Activated T-cell treated with anti-CD3 and anti-CD28 coated beads for 24 hours (primary cell): ENCODE measurements around the gene MUCL3.
"Not testable (repeated sequence)": the region's sequence is repeated elsewhere in the genome, so short reads cannot be mapped to it uniquely, and the experiment has no call there.

Experiments used
- DNase-seq: peaks from one replicate; pipeline ENCODE4 v3.0.0-alpha.2; 2020; ENCODE audit warnings: low read depth

Gene MUCL3

DNA sequence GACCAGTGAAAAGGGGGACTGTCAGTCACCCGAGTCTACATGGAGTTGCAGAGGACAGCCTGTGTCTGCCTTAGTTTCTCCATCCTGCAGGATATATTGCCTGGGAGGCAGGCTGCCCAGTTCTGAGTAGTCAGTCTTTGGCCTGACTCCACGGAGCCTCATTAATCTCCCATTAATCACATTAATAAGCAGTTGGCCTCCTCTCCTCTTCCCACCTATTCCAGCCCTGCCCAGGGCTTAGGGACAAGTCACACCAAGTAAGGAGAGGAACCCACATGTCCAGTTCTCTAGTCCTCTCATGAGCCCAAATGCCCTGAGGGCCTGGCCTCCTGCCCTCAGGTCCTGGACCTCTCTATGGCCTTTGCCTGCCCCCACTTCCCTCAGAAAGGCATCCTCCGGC is 1.3 kb upstream of the MUCL3 start:
- no peak for DNase-seq

DNA sequence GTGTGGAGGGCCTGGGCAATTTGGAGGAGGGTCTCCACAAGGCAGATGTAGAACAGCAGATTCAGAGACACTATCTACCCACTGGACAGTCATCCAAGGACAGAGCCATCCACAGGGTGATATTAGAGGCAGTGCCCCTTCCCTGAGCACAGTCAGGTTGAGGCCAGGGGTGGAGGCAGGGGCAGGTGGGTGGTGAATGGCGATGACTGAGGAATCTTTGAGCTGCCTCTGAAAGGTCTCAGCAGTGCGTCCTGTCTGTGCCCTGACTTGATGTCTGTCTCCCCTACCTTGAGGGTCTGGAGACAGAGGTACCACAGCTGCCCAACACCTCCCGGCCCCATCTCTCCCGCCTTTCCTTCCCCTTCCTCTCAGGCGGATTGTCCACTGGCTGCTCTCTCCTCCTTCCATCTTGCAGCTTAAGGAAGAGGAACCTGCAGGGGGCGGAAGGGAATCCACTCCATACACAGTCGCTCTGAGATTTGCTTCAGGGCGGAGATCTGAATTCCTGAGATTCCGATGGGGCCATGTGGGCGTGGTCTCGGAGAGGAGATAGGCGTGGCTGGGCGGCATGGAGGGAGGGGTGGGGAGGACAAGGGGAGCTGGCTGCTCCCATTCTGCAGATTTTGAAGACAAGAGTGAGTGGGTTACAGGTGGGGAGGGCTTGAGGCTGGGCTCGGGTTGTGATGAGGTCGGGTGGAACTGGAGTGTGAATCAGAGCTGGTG is 1.7 kb downstream of the MUCL3 start:
- DNase-seq: no peak

DNA sequence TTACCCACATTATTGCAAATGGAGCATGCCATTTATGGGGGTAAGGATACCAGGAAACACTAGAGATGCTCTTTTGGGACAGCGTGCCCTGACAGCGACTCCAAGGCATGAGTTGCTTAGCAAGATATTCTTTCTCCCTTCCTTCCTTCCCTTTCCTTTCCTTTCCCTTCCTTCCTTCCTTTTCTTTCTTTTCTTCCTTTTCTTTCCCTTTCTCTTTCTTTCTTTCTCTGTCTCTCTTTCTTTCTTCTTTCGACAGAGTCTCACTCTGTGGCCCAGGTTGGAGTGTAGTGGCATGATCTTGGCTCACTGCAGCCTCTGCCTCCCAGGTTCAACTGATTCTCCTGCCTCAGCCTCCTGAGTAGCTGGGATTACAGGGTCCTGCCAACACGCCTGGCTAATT is 3.3 kb downstream of the MUCL3 start:
- DNase-seq: no peak

DNA sequence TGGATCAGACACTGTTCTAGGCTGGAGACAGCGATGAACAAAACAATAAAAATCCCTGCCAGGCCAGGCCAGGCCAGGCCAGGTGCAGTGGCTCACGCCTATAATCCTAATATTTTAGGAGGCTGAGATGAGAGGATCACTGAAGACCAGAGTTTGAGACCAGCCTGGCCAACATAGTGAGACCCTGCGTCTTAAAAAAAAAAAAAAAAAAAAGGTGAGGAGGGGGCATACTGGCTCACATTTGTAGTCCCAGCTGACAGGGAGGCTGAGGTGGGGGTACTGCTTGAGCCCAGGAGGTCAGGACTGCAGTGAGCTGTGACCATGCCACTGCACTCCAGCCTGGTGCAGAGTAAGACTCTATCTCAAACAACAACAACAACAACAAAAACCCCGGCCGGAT is 4.5 kb downstream of the MUCL3 start:
- no peak for DNase-seq

DNA sequence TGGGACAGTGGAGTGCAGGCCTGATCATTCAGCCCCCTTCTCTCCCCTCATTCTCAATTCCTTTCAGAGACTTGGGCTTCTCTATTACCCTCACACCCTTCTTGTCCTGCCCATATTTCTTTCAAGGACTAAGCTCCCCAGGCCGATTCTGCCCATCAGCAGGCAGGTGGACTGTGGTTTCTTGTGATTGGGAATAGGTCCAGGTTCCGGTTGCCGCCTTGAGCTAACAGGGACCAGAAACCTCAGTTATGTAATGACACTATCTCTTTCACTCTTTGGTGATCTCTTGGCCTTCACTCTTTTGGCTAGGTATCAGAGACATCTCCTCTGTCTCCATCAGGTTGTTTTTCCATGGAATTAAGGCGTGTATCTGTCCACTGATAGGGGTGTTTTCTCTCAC is 6.5 kb downstream of the MUCL3 start:
- no peak for DNase-seq

DNA sequence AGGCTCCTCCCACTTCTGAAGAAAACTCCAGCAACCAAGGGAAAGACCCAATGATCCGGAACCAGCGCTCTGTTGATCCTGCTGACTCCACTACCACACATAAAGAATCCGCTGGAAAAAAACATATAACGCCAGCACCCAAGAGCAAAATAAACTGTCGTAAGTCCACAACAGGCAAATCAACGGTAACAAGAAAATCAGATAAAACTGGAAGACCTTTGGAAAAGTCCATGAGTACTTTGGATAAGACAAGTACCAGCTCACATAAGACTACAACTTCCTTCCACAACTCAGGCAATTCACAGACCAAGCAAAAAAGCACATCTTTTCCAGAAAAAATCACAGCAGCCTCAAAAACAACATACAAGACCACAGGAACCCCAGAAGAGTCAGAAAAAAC is 8.0 kb downstream of the MUCL3 start:
- DNase-seq: no peak

DNA sequence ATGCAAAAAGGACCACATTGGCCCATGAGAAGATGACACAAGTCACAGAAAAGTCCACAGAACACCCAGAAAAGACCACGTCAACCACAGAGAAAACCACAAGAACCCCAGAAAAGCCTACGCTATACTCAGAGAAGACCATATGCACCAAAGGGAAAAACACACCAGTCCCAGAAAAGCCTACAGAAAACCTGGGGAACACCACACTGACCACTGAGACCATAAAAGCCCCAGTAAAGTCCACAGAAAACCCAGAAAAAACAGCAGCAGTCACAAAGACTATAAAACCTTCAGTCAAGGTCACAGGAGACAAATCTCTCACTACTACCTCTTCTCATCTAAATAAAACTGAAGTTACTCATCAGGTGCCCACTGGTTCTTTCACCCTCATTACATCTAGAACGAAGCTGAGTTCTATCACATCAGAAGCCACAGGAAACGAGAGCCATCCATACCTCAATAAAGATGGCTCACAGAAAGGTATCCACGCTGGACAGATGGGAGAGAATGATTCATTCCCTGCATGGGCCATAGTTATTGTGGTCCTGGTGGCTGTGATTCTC is 11.2 kb downstream of the MUCL3 start:
- no peak for DNase-seq

DNA sequence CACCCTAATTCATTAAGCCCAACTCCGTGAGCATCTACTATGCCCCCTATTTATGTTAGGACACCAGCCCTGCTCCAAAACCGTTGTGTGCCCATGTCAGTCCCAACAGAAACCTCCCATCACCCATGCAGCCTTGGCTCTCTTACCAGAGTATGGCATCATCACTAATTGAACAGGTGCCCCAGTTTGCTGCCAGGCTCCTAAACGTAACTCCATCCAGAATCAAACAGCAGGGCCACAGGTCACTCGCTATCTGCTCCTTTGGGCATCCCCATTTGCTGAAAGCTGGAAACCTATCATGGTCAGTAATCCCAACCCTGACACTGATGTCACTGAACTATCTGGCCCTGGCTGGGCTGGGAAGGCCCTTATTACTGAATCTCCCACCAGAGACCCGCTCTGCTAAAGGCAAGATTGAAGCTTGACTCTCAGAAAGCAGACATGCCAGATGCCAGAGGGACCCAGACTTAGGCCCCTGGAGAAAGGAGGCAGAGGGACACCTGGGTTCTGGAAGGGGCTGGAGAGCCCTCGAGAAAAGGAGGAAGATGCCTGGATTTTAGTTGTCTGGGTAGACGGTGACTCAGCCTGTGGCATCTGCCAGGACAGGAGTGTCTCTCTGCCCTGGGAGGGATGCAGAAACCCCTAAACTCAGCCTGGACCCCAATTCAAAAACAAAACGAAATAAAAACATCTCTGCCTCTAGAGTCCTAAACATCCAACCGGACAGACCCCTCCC is 14.0 kb downstream of the MUCL3 start:
- no peak for DNase-seq

DNA sequence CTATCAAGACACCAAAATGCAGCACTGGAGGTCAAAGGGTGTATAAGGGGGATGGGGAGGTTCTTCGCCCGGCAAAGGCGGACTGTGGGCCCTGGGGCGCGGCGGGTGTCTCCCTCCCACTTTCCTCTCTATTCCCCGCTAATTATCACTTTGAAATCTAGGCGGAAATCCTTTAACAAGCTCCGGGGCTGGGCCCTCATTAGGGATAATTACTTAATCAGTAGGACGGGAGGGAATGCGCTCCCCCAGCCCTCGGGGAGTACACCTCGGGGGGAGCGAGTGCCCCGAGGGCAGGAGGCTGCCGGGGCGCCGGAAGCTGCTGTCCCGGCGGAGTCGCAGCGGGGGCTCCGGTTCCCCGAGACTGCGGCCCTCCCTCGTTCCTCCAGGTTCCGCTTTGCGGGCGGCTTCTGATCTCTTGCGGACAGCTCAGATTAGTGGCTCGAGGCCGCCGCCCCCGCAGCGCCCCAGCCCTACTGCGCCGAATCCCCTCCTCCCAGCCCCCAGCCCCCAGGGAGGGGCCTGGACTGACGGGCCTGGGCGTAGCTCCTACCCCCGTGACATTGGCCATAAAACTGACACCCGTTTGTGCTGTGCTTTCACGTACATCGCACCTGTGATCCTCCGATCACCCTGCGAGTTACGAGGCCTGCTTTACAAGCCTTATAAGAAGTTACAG is 14.7 kb downstream of the MUCL3 start:
- DNase-seq: peak; percentile 76

DNA sequence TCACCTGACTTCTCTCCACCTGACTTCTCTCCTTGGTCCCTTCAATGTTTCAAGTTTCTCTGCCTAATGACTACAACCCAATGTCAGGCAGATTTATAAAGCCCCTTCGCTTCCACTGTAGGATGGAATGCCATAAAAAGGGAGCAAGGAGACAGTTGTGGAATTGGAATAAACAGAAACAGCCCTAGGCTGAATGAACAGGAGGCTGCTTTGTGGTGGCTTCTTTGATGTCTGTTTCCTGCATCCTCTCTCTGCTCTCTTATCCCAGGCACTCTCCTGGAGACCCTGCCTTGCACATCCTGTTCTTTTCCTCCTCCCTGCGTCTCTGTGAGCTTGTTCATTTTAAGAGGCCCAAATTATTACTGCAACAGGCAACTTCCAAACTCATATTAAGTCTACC is 16.9 kb downstream of the MUCL3 start:
- no peak for DNase-seq

DNA sequence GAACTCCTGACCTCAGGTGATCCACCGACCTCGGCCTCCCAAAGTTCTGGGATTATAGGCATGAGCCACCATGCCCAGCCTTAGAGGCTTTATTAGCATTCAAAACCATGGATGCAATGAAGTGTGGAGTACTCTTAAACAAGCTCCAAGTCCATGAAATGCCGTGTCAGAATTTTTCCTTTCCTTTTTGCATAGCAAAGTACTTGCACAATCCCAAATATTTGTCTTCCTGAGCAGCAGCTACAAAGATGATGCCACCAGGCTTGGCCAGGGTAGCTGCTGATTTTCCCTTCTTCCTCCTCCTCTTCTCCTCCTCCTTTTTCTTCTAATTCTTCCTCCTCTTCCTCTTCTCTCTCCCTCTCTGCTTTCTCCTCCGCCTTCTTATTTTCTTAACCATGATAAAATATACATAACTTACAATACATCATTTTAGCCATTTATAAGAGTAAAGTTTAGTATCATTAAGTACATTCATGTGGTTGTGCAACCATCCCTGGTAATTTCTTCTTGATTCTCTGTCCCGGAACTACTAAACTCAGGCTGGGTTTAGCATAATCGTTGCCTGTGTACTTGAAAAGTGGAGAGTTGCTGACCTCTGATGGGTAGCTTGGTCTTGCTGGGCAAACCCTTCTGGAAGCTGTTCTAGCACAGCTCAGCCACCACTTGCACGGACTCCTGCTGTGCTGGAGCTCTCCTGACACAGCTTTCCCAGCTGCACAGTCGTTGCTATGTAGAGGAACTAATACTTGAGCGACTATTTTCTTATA is 20.3 kb downstream of the MUCL3 start:
- no peak for DNase-seq

DNA sequence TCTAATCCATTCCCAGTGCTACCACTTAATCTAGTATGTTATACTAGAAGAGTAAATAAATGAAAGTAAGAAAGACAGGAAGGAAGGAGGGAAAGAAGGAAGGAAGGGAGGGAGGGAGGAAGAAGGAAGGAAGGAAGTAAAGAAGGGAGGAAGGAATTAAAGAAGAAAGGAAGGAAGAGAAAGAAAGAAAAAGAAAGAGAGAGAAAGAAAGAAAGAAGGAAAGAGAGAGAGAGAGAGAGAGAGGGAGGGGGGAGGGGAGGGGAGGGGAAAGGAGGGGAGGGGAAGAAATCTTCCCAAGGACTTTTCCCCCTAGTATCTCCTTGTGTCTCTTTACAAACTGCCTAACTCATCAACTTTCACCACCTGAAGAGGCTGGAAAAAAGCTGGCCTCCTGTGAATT is 21.9 kb downstream of the MUCL3 start:
- DNase-seq: no peak

DNA sequence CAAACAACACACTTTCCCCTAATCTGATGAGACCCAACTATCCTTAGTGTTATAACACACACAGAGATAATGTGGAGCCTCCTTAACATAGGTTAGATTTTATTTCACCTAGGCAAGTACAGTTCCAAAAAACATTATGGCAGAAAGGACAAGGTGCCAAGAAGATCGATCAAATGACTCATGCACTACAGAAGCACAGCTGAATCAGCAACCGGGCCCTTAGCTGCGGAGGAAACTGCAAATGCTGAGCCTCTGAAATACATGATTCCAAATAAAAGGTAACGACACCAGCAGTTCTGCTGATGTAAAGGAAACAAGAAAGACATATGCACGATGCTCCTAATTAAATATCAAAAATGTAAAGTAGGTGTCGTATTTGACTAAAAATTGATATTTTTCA is 22.9 kb downstream of the MUCL3 start:
- DNase-seq: no peak

DNA sequence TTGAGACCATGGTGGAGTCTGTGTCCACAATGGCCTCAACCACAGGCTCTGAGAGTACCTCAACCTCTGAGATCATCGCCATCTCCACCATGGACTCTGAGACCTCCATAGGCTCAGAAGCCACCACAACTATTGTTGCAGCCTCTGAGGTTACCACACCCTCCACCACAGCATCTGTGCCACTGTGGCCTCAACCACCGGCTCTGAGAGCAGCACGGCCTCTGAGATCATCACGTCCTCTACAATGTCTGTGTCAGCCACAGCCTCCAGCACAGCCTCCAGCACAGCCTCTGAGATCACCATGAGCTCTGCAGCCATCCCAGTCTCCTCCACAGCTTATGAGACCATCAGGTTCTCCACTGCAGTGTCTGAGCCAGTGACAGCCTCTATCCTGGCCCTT is 23.3 kb downstream of the MUCL3 start:
- no peak for DNase-seq

DNA sequence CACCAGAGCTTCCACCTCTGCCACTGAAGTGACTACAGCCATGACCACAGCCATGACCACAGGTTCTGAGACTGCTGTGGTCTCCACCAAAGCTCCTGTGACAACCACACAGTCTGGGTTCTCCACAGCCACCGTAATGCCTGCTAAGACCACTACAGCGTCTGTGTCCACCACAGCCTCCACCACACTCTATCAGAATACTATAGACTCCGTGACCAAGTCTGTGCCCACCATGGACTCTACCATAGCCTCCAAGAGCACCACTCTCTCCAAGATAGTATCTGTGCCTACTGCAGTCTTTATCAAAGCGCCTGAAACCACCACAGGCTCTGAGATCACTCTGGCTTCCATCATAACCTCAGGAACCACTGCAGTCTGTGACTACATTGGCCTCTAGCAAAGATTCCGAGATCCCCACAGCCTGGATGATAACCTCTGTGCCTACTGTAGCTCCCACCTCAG is 24.4 kb downstream of the MUCL3 start:
- DNase-seq: no peak

DNA sequence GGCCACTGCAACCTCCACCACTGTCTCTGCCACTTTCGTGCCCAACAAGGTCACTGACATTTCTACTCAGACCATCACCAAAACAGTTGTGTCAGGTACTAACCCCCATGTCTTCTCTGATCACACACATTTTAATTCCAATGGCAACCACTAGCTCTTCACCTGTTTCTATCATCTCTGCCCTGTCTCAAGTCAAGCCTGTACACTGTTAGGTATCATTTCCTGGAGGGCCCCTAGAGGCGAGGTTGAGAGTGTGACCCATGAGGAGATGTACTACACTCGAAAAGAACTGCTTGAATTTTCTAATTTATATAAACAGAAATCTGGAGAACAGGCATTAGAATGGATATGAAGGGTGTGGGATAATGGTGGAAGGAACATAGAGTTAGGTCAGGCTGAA is 25.4 kb downstream of the MUCL3 start:
- no peak for DNase-seq

DNA sequence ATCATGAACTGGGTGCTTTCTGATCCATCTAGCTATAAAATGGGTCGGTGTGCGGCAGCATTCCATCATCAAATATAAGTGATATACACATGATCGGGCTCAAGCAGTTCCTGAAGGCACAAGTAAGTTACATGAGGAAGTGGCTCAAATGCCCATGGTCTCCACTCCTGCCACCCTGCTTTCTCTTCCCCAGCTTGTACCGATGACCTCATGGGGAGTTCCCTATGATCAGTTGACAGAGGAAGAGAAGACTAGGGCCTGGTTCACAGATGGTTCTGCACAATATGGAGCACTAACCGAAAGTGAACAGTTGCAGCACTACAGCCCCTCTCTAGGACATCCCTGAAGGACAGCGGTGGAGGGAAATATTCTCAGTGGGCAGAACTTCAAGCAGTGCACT is 28.4 kb downstream of the MUCL3 start:
- DNase-seq: not testable (repeated sequence)

DNA sequence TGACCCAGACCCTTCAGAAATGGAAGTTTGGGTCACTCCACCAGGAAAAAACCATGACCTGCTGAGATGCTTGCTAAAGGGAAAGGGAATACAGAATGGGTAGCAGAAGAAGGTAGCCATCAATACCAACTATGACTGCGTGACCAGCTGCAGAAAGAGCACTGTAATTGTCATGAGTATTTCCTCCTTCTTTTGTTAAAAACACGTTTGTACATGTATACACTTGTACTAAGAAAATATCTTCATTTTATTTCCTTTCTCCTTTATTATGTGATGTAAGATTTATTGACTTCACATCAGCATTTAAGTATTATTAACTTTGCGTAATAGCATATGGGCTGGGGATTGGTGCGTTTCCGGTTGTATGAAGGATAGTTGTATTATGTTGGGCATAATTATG is 30.2 kb downstream of the MUCL3 start:
- no peak for DNase-seq

DNA sequence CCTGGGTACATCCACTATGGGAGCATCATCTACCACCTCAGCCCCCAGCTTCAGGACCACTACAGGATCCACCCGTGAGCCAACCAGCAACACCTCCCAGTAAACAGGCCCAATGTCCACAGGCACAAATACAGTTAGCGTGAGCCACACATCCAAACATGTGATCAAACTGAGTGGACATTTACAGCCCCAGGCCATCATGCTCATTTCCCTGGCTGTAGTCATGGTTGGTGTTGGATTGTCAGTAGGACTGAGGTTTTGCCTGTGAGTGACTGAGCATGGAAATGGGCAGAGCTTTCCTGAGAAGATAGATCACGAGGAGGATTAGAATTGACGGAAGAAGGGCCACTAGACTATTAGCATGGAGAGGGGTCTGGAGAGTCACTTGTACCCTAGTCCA is 32.0 kb downstream of the MUCL3 start:
- DNase-seq: no peak

DNA sequence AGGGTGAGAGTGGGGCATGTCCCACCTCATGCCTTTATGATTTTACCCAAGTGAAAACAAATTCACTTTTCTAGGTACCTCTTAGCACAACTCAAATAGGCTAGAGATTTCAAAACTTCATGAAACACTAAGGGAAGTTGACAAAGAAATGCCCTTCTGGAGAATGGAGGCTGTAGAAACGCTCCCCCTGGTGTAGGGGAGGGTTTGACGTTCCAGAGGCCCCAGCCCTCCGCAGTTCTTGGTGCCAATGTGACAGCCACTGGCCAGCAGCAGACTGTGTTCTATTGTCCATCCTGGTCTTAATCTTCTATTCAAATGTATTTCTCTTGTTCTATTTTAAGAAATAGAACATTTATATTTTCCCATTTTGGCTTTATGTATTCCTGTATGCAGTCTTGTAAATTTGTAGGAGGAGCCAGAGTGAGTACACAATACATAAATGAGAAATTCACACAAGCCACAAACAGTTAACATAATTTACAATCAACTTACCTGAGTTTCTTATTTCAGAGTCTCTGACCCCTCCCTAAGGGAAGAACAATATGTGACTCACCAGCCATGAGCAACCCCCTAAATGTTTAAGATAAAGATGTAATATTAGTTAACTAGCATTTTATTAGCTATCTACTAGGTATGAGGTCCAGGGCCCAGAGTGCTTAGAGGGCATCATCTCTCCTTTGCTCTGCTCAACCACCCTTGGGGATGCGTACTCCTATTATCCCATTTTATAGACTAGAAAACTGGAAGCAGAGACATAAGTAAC is 33.9 kb downstream of the MUCL3 start:
- DNase-seq: no peak

DNA sequence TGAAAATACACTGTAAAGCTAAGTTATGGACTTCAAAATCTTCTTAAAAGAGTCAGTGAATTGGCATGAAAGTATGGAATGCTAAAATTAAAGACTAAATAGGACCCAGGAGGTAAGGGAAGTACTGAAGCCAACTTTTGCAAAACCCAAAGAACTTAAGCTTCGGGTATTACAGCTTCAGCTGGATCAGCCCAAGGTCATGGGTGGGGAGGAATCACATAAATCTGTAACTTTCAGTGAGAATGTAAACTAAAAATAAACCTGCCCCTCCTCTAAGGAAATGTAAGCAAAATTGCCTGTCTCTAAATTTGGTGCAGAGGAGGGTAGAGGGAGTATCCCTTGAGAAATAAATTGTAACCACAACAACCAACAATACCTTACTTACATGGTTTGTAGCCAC is 38.4 kb downstream of the MUCL3 start:
- DNase-seq: no peak
